CD4-positive, alpha-beta T cell (primary cell): ENCODE results near the gene SARNP. TPM values are rescaled to one million over a fixed set of nuclear protein-coding genes. Genes with fewer than 3 reads are reported as not detected.

Experiments used
- ATAC-seq: fragments of 200-7000 bp; cut with Tn5 transposase; one replicate; pipeline ENCODE4 v1.10.0; 2022; ENCODE audit warnings: mild to moderate bottlenecking; ENCODE audit not compliant: poor library complexity
- CTCF ChIA-PET: fragments of 350-600 bp; sonication (Branson Sonifier 250); formaldehyde crosslinking; loops from one replicate; lab custom pipeline; 2021; ENCODE audit warnings: antibody characterized with exemption, inconsistent platforms; lab: Charles Lee
- POLR2A ChIA-PET: fragments of 350-600 bp; sonication (Branson Sonifier 250); formaldehyde crosslinking; loops from one replicate; lab custom pipeline; 2021; ENCODE audit warnings: antibody characterized with exemption, inconsistent platforms; lab: Charles Lee
- DNase-seq, 14 experiments: peaks; one replicate each; pipeline ENCODE4 v3.0.0-alpha.2; 2013 to 2020; ENCODE audit warnings: mixed read lengths in 2 of 14
- H3K27ac ChIP-seq, 2 donors: one replicate each; pipeline versions ENCODE4 v1.5.1 to v1.7.0; 2013; ENCODE audit warnings: low read length in 2 of 2, low read depth in 1 of 2, mild to moderate bottlenecking in 1 of 2
- H3K27me3 ChIP-seq, 2 experiments: 1 replicate in 1 of 2; 2 replicates in 1 of 2; pipeline versions ENCODE4 v1.6.1 to v1.7.0; 2013; ENCODE audit warnings: low read length in 2 of 2, control low read depth in 1 of 2, mild to moderate bottlenecking in 1 of 2, moderate library complexity in 1 of 2; ENCODE audit not compliant: insufficient read depth in 2 of 2, control insufficient read depth in 1 of 2
- H3K36me3 ChIP-seq: one replicate; pipeline ENCODE4 v1.6.1; 2013; ENCODE audit warnings: low read length, control low read depth; ENCODE audit not compliant: insufficient read depth
- H3K4me1 ChIP-seq: one replicate; pipeline ENCODE4 v1.6.1; 2013; ENCODE audit warnings: low read length, control low read depth; ENCODE audit not compliant: insufficient read depth
- H3K4me3 ChIP-seq: one replicate; pipeline ENCODE4 v1.5.1; 2013; ENCODE audit warnings: mild to moderate bottlenecking, low read length, moderate library complexity
- H3K9me3 ChIP-seq, 2 experiments: 1 replicate in 1 of 2; 2 replicates in 1 of 2; pipeline versions ENCODE4 v1.6.1 to v1.7.0; 2013; ENCODE audit warnings: low read length in 2 of 2, mild to moderate bottlenecking in 2 of 2, control low read depth in 1 of 2, moderate library complexity in 1 of 2; ENCODE audit not compliant: control insufficient read depth in 1 of 2, insufficient read depth in 1 of 2
- H3K27ac Mint-ChIP-seq: one replicate; pipeline ENCODE4 v1.8.0; 2020; ENCODE audit warnings: mixed read lengths
- H3K27me3 Mint-ChIP-seq: one replicate; pipeline ENCODE4 v1.8.0; 2021; ENCODE audit warnings: mixed read lengths
- H3K36me3 Mint-ChIP-seq: one replicate; pipeline ENCODE4 v1.8.0; 2021; ENCODE audit warnings: low read depth, mixed read lengths
- H3K4me1 Mint-ChIP-seq: one replicate; pipeline ENCODE4 v1.8.0; 2021; ENCODE audit warnings: low read depth, mixed read lengths
- H3K4me3 Mint-ChIP-seq: one replicate; pipeline ENCODE4 v1.8.0; 2020; ENCODE audit warnings: mild to moderate bottlenecking, mixed read lengths
- H3K9me3 Mint-ChIP-seq: one replicate; pipeline ENCODE4 v1.8.0; 2020; ENCODE audit warnings: mixed read lengths
- intact Hi-C, 2 experiments: fragments of 100-400 bp; cut with DNase I in 1 of 2; cut with micrococcal nuclease in 1 of 2; formaldehyde crosslinking; loops; one replicate each; pipeline versions ENCODE4 v1.15.1 to v1.9.0; 2023 to 2025; cut with DNase I, micrococcal nuclease
- total RNA-seq, 174 experiments: library from RNA in 2 of 174; stranded (reverse) in 2 of 174; gene quantifications; one replicate each; pipeline ENCODE4 v1.2.3 and lab custom pipeline; 2021 to 2026
- TF ChIP-seq, protein P1 (sequence below): fragments of 200-600 bp; IDR thresholded peaks from one replicate; pipeline ENCODE4 v1.8.0; 2022; ENCODE audit warnings: antibody characterized with exemption, mild to moderate bottlenecking

The SARNP gene
- total RNA-seq, 2 experiments from 2014 or later = 38.2 to 38.6 TPM

DNA sequence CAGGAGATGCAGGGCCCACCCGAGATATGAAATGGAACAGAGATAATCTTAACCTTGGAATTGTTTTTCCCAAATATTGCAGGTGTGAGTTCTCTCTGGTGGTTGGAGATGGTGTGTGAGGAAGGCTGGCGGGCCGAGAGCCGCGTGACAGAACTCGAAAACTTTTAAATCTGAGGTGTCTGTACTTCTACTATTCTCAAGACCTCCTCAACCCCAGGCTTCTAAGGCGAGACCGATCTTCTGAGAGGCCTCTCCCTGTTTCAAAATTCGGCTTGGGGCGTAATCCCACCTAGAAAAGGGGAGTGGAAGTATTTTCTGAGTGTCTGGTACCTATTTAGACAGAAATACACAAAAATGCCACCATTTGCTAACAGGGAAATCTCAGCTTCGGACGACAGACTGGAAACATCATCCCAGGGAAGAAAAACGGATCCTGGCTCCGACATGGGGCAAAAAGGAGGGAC, 611 bp downstream of the SARNP start:
- no peak for ATAC-seq
- DNase-seq = peak in 3 of 14 experiments; percentile 21 to 24 (median 22)
- TF ChIP-seq, protein P1, sequence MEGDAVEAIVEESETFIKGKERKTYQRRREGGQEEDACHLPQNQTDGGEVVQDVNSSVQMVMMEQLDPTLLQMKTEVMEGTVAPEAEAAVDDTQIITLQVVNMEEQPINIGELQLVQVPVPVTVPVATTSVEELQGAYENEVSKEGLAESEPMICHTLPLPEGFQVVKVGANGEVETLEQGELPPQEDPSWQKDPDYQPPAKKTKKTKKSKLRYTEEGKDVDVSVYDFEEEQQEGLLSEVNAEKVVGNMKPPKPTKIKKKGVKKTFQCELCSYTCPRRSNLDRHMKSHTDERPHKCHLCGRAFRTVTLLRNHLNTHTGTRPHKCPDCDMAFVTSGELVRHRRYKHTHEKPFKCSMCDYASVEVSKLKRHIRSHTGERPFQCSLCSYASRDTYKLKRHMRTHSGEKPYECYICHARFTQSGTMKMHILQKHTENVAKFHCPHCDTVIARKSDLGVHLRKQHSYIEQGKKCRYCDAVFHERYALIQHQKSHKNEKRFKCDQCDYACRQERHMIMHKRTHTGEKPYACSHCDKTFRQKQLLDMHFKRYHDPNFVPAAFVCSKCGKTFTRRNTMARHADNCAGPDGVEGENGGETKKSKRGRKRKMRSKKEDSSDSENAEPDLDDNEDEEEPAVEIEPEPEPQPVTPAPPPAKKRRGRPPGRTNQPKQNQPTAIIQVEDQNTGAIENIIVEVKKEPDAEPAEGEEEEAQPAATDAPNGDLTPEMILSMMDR = no peak
- no peaks in the 10 kb centered on the region for H3K27me3 ChIP-seq
- POLR2A ChIA-PET = interaction anchor here (0.8 to 7.6 kb wide), 27 partner anchors 8 to 1536 kb away, joined by 3 to 251 read pairs (median 5); partner anchors contain the start of genes BLOC1S1, CBX5, CD63 and DGKA
- peaks cover 34% of the 10 kb centered on the region for H3K4me1 Mint-ChIP-seq
- CTCF ChIA-PET = interaction anchor here (0.6 to 2.3 kb wide), 8 partner anchors 8 to 441 kb away, joined by 3 to 22 read pairs (median 4); partner anchors contain the start of genes ANKRD52, DNAJC14, GDF11 and RAB5B
- H3K9me3 ChIP-seq = no peaks in the 10 kb centered on the region
- peak overlapping the region; percentile 67 to 87 for H3K27ac ChIP-seq
- H3K27ac Mint-ChIP-seq = no peak overlapping the region
- peaks cover 53% of the 10 kb centered on the region for H3K36me3 ChIP-seq
- no peaks in the 10 kb centered on the region for H3K9me3 Mint-ChIP-seq
- peak overlapping the region; percentile 97 for H3K4me3 ChIP-seq
- peaks cover 40% of the 10 kb centered on the region for H3K4me1 ChIP-seq
- no peaks in the 10 kb centered on the region for H3K27me3 Mint-ChIP-seq
- peaks cover 46% of the 10 kb centered on the region for H3K36me3 Mint-ChIP-seq
- no peak overlapping the region for H3K4me3 Mint-ChIP-seq
- intact Hi-C loops = loop anchor here (1.0 to 10.0 kb wide), 6 partner anchors 12 to 818 kb away; partner anchors contain the start of genes BAZ2A (in 1 of the 2), DNAJC14 (in 1 of the 2), GDF11 (in 1 of the 2) and PYM1 (in 1 of the 2)

DNA sequence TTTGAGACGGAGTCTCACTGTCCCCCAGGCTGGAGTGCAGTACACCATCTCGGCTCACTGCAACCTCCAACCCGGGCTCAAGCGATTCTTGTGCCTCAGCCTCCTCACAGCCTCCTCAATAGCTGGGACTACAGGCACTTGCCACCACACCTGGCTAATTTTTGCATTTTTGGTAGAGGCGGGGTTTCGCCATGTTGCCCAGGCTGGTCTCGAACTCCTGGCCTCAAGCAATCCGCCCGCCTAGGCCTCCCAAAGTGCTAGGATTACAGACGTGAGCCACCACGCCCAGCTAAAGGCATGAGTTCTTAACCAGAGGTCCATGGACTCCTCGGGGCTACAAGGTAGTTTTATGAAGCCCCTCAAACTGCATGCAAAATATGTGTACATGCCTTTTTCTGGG, 2.1 kb downstream of the SARNP start:
- H3K27me3 ChIP-seq = no peaks in the 10 kb centered on the region
- Mint-ChIP-seq H3K27ac (no peak overlapping the region), H3K4me1 (peaks cover 41% of the 10 kb centered on the region), H3K36me3 (peaks cover 46% of the 10 kb centered on the region), H3K4me3 (peak overlapping the region; percentile 79), H3K9me3 (no peaks in the 10 kb centered on the region), H3K27me3 (no peaks in the 10 kb centered on the region)
- H3K9me3 ChIP-seq = no peaks in the 10 kb centered on the region
- ATAC-seq = no peak
- no peak for DNase-seq
- POLR2A ChIA-PET = interaction anchor here (1.1 to 7.6 kb wide), 3 partner anchors 9 to 118 kb away, joined by 4 to 251 read pairs (median 5); partner anchors contain the start of genes DGKA, DNAJC14 and PYM1
- peaks cover 40% of the 10 kb centered on the region for H3K36me3 ChIP-seq
- H3K4me1 ChIP-seq = peaks cover 44% of the 10 kb centered on the region
- intact Hi-C loops = loop anchor here (5.0 to 10.0 kb wide), 4 partner anchors 73 to 819 kb away; partner anchors contain the start of genes BAZ2A (in 1 of the 2), GDF11 (in 1 of the 2) and RPS26 (in 1 of the 2)
- no peak overlapping the region for H3K4me3 ChIP-seq
- TF ChIP-seq, protein P1 = no peak
- no peak overlapping the region for H3K27ac ChIP-seq
- CTCF ChIA-PET = no interaction called here

DNA sequence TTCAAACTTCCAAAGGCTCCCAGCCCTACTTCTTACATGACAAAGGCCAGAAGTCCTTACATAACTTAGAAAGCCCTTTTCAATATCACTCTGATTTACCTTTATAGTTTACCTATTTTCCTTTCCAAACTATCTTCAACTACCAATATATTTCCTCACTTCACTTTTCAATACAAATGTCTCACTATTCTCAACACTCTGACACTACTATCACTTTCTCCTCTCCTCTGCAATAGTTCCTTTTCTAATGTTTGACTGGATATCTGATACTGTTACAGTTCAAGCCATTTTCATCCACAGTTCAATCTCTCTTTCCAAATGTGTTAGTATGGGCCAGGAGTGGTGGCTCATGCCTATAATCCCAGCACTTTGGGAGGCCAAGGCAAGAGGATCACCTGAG, 3.3 kb downstream of the SARNP start:
- TF ChIP-seq, protein P1 = no peak
- ChIA-PET CTCF (no interaction called here), POLR2A (interaction anchor here (1.9 kb wide), 1 partner anchor 15 kb away, joined by 5 read pairs; the partner anchor contains the start of gene DNAJC14)
- ATAC-seq (no peak), DNase-seq (no peak)
- Mint-ChIP-seq H3K27ac (no peak overlapping the region), H3K4me1 (peaks cover 41% of the 10 kb centered on the region), H3K9me3 (no peaks in the 10 kb centered on the region), H3K36me3 (peaks cover 46% of the 10 kb centered on the region), H3K4me3 (no peak overlapping the region), H3K27me3 (no peaks in the 10 kb centered on the region)
- no peaks in the 10 kb centered on the region for H3K9me3 ChIP-seq
- H3K4me3 ChIP-seq = no peak overlapping the region
- no peak overlapping the region for H3K27ac ChIP-seq
- no peaks in the 10 kb centered on the region for H3K27me3 ChIP-seq
- peaks cover 30% of the 10 kb centered on the region for H3K36me3 ChIP-seq
- H3K4me1 ChIP-seq = peaks cover 39% of the 10 kb centered on the region
- intact Hi-C loops = loop anchor here (10.0 kb wide), 2 partner anchors 231 to 821 kb away; partner anchors contain the start of genes BAZ2A (in 1 of the 2) and RPS26 (in 1 of the 2)
